IMR-90 (cell line): ENCODE measurements around the gene UBXN1. TPM values are rescaled to one million over a fixed set of nuclear protein-coding genes. Genes with fewer than 3 reads are reported as not detected.

ENCODE experiments used
- ATAC-seq: fragments of 200-7000 bp; cut with Tn5 transposase; 2 replicates; pipeline ENCODE4 v1.9.1; 2020; ENCODE audit warnings: low read depth, mild to moderate bottlenecking, moderate library complexity
- BruUV-seq: library from RNA; stranded (reverse); fragments of 400-500 nt; replicated peaks from 2 replicates; lab custom pipeline; 2021; lab: Mats Ljungman, UMichigan
- CTCF ChIA-PET: fragments of 300-600 bp; formaldehyde crosslinking; extraction: SDS; loops from one replicate; lab custom pipeline; 2021; ENCODE audit warnings: antibody characterized with exemption; lab: Yijun Ruan, JAX
- POLR2A ChIA-PET: fragments of 300-600 bp; sonication (Branson Sonifier 250); formaldehyde crosslinking; loops from one replicate; lab custom pipeline; 2022; ENCODE audit warnings: antibody characterized with exemption; ENCODE audit not compliant: unreplicated experiment; lab: Charles Lee
- DNase-seq: peaks from one replicate; pipeline ENCODE4 v3.0.0; 2013
- H2AFZ ChIP-seq: replicated peaks from 2 replicates; pipeline ENCODE3; 2013; ENCODE audit warnings: low read length, mild to moderate bottlenecking; ENCODE audit not compliant: poor library complexity
- H2AK5ac ChIP-seq: 2 replicates; pipeline ENCODE4 v1.6.1; 2013; ENCODE audit warnings: low read depth, low read length, inconsistent platforms
- H2AK9ac ChIP-seq: replicated peaks from 2 replicates; pipeline ENCODE3; 2013; ENCODE audit warnings: mild to moderate bottlenecking, low read depth, low read length, moderate library complexity; ENCODE audit not compliant: poor library complexity
- H2BK120ac ChIP-seq: 2 replicates; pipeline ENCODE4 v1.6.1; 2013; ENCODE audit warnings: low read depth, low read length, inconsistent platforms
- H2BK15ac ChIP-seq: 3 replicates; pipeline ENCODE4 v1.6.1; 2013; ENCODE audit warnings: low read depth, low read length, inconsistent platforms
- H2BK20ac ChIP-seq: 2 replicates; pipeline ENCODE4 v1.6.1; 2013; ENCODE audit warnings: low read depth, mild to moderate bottlenecking, inconsistent platforms, low read length, moderate library complexity
- H2BK5ac ChIP-seq: 2 replicates; pipeline ENCODE4 v1.6.1; 2013; ENCODE audit warnings: mild to moderate bottlenecking, low read depth, low read length, inconsistent platforms; ENCODE audit not compliant: poor library complexity, severe bottlenecking
- H3K14ac ChIP-seq: replicated peaks from 2 replicates; pipeline ENCODE4 v1.6.1; 2013; ENCODE audit warnings: low read depth, low read length, inconsistent platforms
- H3K18ac ChIP-seq: 2 replicates; pipeline ENCODE4 v1.6.1; 2013; ENCODE audit warnings: low read depth, low read length, control low read depth
- H3K23ac ChIP-seq: 2 replicates; pipeline ENCODE4 v1.6.1; 2013; ENCODE audit warnings: low read depth, low read length, inconsistent platforms
- H3K27ac ChIP-seq: 2 replicates; pipeline ENCODE4 v1.5.1; 2013; ENCODE audit warnings: mild to moderate bottlenecking, control low read depth, low read length; ENCODE audit not compliant: insufficient read depth
- H3K27me3 ChIP-seq: 2 replicates; pipeline ENCODE4 v1.6.1; 2013; ENCODE audit warnings: low read length; ENCODE audit not compliant: control insufficient read depth, insufficient read depth
- H3K36me3 ChIP-seq: 2 replicates; pipeline ENCODE4 v1.6.1; 2013; ENCODE audit warnings: low read length, mixed read lengths; ENCODE audit not compliant: control insufficient read depth, insufficient read depth
- H3K4ac ChIP-seq: 2 replicates; pipeline ENCODE4 v1.6.1; 2013; ENCODE audit warnings: low read depth, low read length, inconsistent platforms
- H3K4me1 ChIP-seq: 2 replicates; pipeline ENCODE4 v1.6.1; 2013; ENCODE audit warnings: low read length, mixed read lengths; ENCODE audit not compliant: control insufficient read depth, insufficient read depth
- H3K4me2 ChIP-seq: 2 replicates; pipeline ENCODE4 v1.6.1; 2013; ENCODE audit warnings: low read depth, mild to moderate bottlenecking, control low read depth, low read length, moderate library complexity
- H3K4me3 ChIP-seq: 2 replicates; pipeline ENCODE4 v1.5.1; 2013; ENCODE audit warnings: low read depth, mild to moderate bottlenecking, control low read depth, low read length, moderate library complexity; ENCODE audit not compliant: insufficient read depth
- H3K56ac ChIP-seq: 2 replicates; pipeline ENCODE4 v1.6.1; 2013; ENCODE audit warnings: low read length, inconsistent platforms; ENCODE audit not compliant: insufficient read depth; ENCODE audit errors: extremely low read depth
- H3K79me1 ChIP-seq, 2 experiments: 2 replicates each; pipeline ENCODE4 v1.6.1; 2013; ENCODE audit warnings: low read length in 2 of 2, inconsistent platforms in 1 of 2, low read depth in 1 of 2
- H3K9ac ChIP-seq: 2 replicates; pipeline ENCODE4 v1.6.1; 2013; ENCODE audit warnings: low read depth, low read length, control low read depth
- H3K9me1 ChIP-seq: 2 replicates; pipeline ENCODE4 v1.6.1; 2013; ENCODE audit warnings: low read length, inconsistent platforms; ENCODE audit not compliant: insufficient read depth
- H3K9me3 ChIP-seq: 2 replicates; pipeline ENCODE4 v1.6.1; 2013; ENCODE audit warnings: low read length; ENCODE audit not compliant: control insufficient read depth, insufficient read depth
- H4K20me1 ChIP-seq: 2 replicates; pipeline ENCODE4 v1.6.1; 2013; ENCODE audit warnings: low read length, inconsistent platforms; ENCODE audit not compliant: insufficient read depth
- H4K5ac ChIP-seq: 2 replicates; pipeline ENCODE4 v1.6.1; 2013; ENCODE audit warnings: mild to moderate bottlenecking, low read depth, low read length, control low read depth
- H4K8ac ChIP-seq, 2 experiments: 2 replicates each; pipeline ENCODE4 v1.6.1; 2013; ENCODE audit warnings: low read depth in 2 of 2, low read length in 2 of 2, control low read depth in 1 of 2, inconsistent platforms in 1 of 2
- H4K91ac ChIP-seq: 2 replicates; pipeline ENCODE4 v1.6.1; 2013; ENCODE audit warnings: low read depth, low read length, inconsistent platforms; ENCODE audit not compliant: insufficient read depth
- BHLHE40 ChIP-seq: fragments of 150-350 bp; IDR thresholded peaks from 2 replicates; pipeline ENCODE4 v1.6.1; 2016; ENCODE audit warnings: mild to moderate bottlenecking, low read depth, low read length
- CEBPB ChIP-seq: IDR thresholded peaks from 2 replicates; pipeline ENCODE4 v1.6.1; 2012; ENCODE audit warnings: low read depth, low read length, improper control_type of control experiment
- CHD1 ChIP-seq: IDR thresholded peaks from 2 replicates; pipeline ENCODE4 v1.6.1; 2012; ENCODE audit warnings: low read depth, low read length, improper control_type of control experiment
- CTCF ChIP-seq: conservative IDR thresholded peaks from 2 replicates; pipeline ENCODE4 v1.5.1; 2012; ENCODE audit warnings: mild to moderate bottlenecking, low read depth, low read length, improper control_type of control experiment
- ELK1 ChIP-seq: fragments of 150-350 bp; IDR thresholded peaks from 2 replicates; pipeline ENCODE4 v1.6.1; 2016; ENCODE audit warnings: low read depth, mild to moderate bottlenecking, low read length, moderate library complexity, borderline replicate concordance
- FOS ChIP-seq: fragments of 150-350 bp; IDR thresholded peaks from 2 replicates; pipeline ENCODE4 v1.6.1; 2016; ENCODE audit warnings: low read depth, low read length
- MAFK ChIP-seq: IDR thresholded peaks from 2 replicates; pipeline ENCODE4 v1.6.1; 2012; ENCODE audit warnings: low read depth, low read length, improper control_type of control experiment
- MAZ ChIP-seq: IDR thresholded peaks from 2 replicates; pipeline ENCODE4 v1.6.1; 2012; ENCODE audit warnings: low read depth, mild to moderate bottlenecking, low read length, improper control_type of control experiment, moderate library complexity, borderline replicate concordance
- MXI1 ChIP-seq: IDR thresholded peaks from 2 replicates; pipeline ENCODE4 v1.6.1; 2012; ENCODE audit warnings: low read depth, mild to moderate bottlenecking, low read length, moderate library complexity, borderline replicate concordance
- NFE2L2 ChIP-seq: fragments of 150-350 bp; IDR thresholded peaks from 2 replicates; pipeline ENCODE4 v1.6.1; 2016; ENCODE audit warnings: low read depth, mild to moderate bottlenecking, low read length
- POLR2A ChIP-seq: IDR thresholded peaks from 2 replicates; pipeline ENCODE4 v1.6.1; 2012; ENCODE audit warnings: mild to moderate bottlenecking, low read depth, low read length
- RAD21 ChIP-seq: IDR thresholded peaks from 2 replicates; pipeline ENCODE4 v1.6.1; 2012; ENCODE audit warnings: low read length, improper control_type of control experiment
- RCOR1 ChIP-seq: IDR thresholded peaks from 2 replicates; pipeline ENCODE4 v1.6.1; 2012; ENCODE audit warnings: mild to moderate bottlenecking, low read length, improper control_type of control experiment; ENCODE audit not compliant: insufficient replicate concordance
- RFX5 ChIP-seq: IDR thresholded peaks from 2 replicates; pipeline ENCODE4 v1.8.0; 2012; ENCODE audit warnings: low read depth, mild to moderate bottlenecking, low read length, moderate library complexity
- SMC3 ChIP-seq: fragments of 150-350 bp; IDR thresholded peaks from 2 replicates; pipeline ENCODE4 v1.6.1; 2016; ENCODE audit warnings: low read depth, mild to moderate bottlenecking, antibody characterized with exemption, low read length, moderate library complexity
- WGBS, 2 experiments: methylation state at CpG; one replicate each; pipeline versions ENCODE4 v1.1.5 to v1.1.7; 2013; ENCODE audit warnings: missing lambda C conversion rate in 2 of 2; ENCODE audit not compliant: insufficient read length in 1 of 2; ENCODE audit errors: extremely low coverage in 2 of 2; 5-methylcytosine and 5-hydroxymethylcytosine counted together
- dilution Hi-C: fragments of 300-500 bp; cut with HindIII; formaldehyde crosslinking; loops from one replicate; pipeline ENCODE4 v1.14.3; 2018; ENCODE audit warnings: low sequenced_read_pairs; ENCODE audit not compliant: unreplicated experiment
- in situ Hi-C: fragments of 300-500 bp; cut with MboI; formaldehyde crosslinking; loops from 3 replicates; pipeline ENCODE4 v1.14.3; 2019; ENCODE audit warnings: low sequenced_read_pairs, inconsistent platforms, mixed read lengths
- intact Hi-C: fragments of 100-400 bp; cut with micrococcal nuclease; formaldehyde crosslinking; loops from 2 replicates; pipeline ENCODE4 v1.10.0; 2022
- polyA plus RNA-seq, 3 experiments: library from polyadenylated mRNA; depleted of rRNA; stranded (reverse); fragments of >200 nt; gene quantifications; 2 replicates each; pipeline ENCODE4 v1.2.3, GENCODE V29; 2012; ENCODE audit warnings: low replicate concordance in 1 of 3
- total RNA-seq: library from RNA; depleted of rRNA; stranded (reverse); fragments of >200 nt; gene quantifications from 2 replicates; pipeline ENCODE4 v1.2.3, GENCODE V29; 2012

UBXN1 gene
- total and polyA plus RNA-seq, 2 of the 4 experiments (the other 2 are of a cell fraction) = 50.0 to 81.6 TPM

- H4K20me1 ChIP-seq = no peaks in the 10 kb centered on the region
- H3K27me3 ChIP-seq = no peaks in the 10 kb centered on the region
- no peak overlapping the region for H3K4me2 ChIP-seq
- H3K4me3 ChIP-seq = no peak overlapping the region
- ChIA-PET CTCF (interaction anchor here (0.6 kb wide), 1 partner anchor 90 kb away, joined by 3 read pairs; the partner anchor contains the start of gene NXF1), POLR2A (no interaction called here)
- BruUV-seq = no TSS peak
- H2BK5ac ChIP-seq = no peak overlapping the region
- no peak overlapping the region for H3K9ac ChIP-seq
- no peak overlapping the region for H2BK120ac ChIP-seq
- no peak for DNase-seq
- H2AFZ ChIP-seq = no peak overlapping the region
- H3K4ac ChIP-seq = no peak overlapping the region
- H3K36me3 ChIP-seq = peaks cover 69% of the 10 kb centered on the region
- H3K27ac ChIP-seq = no peak overlapping the region
- H2AK5ac ChIP-seq = no peak overlapping the region
- no peak overlapping the region for H3K56ac ChIP-seq
- H4K8ac ChIP-seq = no peak overlapping the region
- intact Hi-C loops (no loop called here), in situ Hi-C loops (no loop called here), dilution Hi-C loops (no loop called here)
- no peak overlapping the region for H2AK9ac ChIP-seq
- H3K4me1 ChIP-seq = peaks cover 4% of the 10 kb centered on the region; the same call in 1 of the 2 replicates
- H2BK15ac ChIP-seq = no peak overlapping the region
- no peak overlapping the region for H4K91ac ChIP-seq
- no peak overlapping the region for H2BK20ac ChIP-seq
- H4K5ac ChIP-seq = no peak overlapping the region
- H3K18ac ChIP-seq = no peak overlapping the region
- H3K79me1 ChIP-seq = peaks cover 28 to 61% of the 10 kb centered on the region in 2 experiments
- no peak overlapping the region for H3K14ac ChIP-seq
- no peaks in the 10 kb centered on the region for H3K9me3 ChIP-seq
- H3K9me1 ChIP-seq = 0 out of 2 replicates have a peak, but pooled peaks cover 3% of the 10 kb centered on the region
- 99% methylated on average over 8 of the region's 24 CpGs; no CpG with 5 or more reads in 1 of the 2 experiments for WGBS, 2 experiments
- no peak overlapping the region for H3K23ac ChIP-seq
- ATAC-seq = no peak
- no peak for TF ChIP-seq RFX5
- TF ChIP-seq CHD1 = no peak
- TF ChIP-seq ELK1 = no peak
- TF ChIP-seq MAFK = no peak
- no peak for TF ChIP-seq POLR2A
- no peak for TF ChIP-seq BHLHE40
- no peak for TF ChIP-seq RCOR1
- TF ChIP-seq CTCF = no peak
- TF ChIP-seq CEBPB = no peak
- no peak for TF ChIP-seq MAZ
- TF ChIP-seq NFE2L2 = no peak
- TF ChIP-seq FOS = no peak
- TF ChIP-seq RAD21 = no peak
- TF ChIP-seq SMC3 = no peak
- no peak for TF ChIP-seq MXI1
These were observed 36.6 kb upstream of the UBXN1 start for GRCh38 chr11:62715150-62716130.
